ENCODE measurements around the gene NRSN1.

GRCh38 chr6:24139080-24139479, 13.1 kb downstream of the NRSN1 start:
- TF ChIP-seq CTCF (IDR thresholded peaks at IDR 0.05) (no peak), POLR2A (IDR thresholded peaks at IDR 0.05) (no peak), EP300 (IDR thresholded peaks at IDR 0.05) (no peak)
